Ectodermal cell (in vitro differentiated cells): Measurements from ENCODE around the gene SCAI.
A peak's percentile ranks its signal among the peaks of the same experiment; 100 is the strongest.

Experiments
- H3K27ac ChIP-seq: 2 replicates; pipeline ENCODE4 v1.7.0; 2013; ENCODE audit warnings: mild to moderate bottlenecking, low read depth, low read length; ENCODE audit not compliant: insufficient read depth, poor library complexity, severe bottlenecking
- H3K27me3 ChIP-seq: 2 replicates; pipeline ENCODE4 v1.7.0; 2013; ENCODE audit warnings: mild to moderate bottlenecking, low read length; ENCODE audit not compliant: insufficient read depth, control insufficient read depth, poor library complexity, severe bottlenecking
- H3K36me3 ChIP-seq: one replicate; pipeline ENCODE4 v1.7.0; 2013; ENCODE audit warnings: low read length; ENCODE audit not compliant: control insufficient read depth, insufficient read depth
- H3K4me1 ChIP-seq: one replicate; pipeline ENCODE4 v1.7.0; 2013; ENCODE audit warnings: low read length; ENCODE audit not compliant: control insufficient read depth, insufficient read depth
- H3K4me3 ChIP-seq: 2 replicates; pipeline ENCODE4 v1.7.0; 2013; ENCODE audit warnings: low read depth, low read length, control low read depth; ENCODE audit not compliant: insufficient read depth
- H3K9me3 ChIP-seq: 2 replicates; pipeline ENCODE4 v1.7.0; 2013; ENCODE audit warnings: mild to moderate bottlenecking, low read length, moderate library complexity; ENCODE audit not compliant: control insufficient read depth
- WGBS, 2 experiments: methylation state at CpG; one replicate each; pipeline ENCODE4 v1.1.7; 2013; ENCODE audit warnings: missing lambda C conversion rate in 2 of 2; 5-methylcytosine and 5-hydroxymethylcytosine counted together

The SCAI gene

DNA sequence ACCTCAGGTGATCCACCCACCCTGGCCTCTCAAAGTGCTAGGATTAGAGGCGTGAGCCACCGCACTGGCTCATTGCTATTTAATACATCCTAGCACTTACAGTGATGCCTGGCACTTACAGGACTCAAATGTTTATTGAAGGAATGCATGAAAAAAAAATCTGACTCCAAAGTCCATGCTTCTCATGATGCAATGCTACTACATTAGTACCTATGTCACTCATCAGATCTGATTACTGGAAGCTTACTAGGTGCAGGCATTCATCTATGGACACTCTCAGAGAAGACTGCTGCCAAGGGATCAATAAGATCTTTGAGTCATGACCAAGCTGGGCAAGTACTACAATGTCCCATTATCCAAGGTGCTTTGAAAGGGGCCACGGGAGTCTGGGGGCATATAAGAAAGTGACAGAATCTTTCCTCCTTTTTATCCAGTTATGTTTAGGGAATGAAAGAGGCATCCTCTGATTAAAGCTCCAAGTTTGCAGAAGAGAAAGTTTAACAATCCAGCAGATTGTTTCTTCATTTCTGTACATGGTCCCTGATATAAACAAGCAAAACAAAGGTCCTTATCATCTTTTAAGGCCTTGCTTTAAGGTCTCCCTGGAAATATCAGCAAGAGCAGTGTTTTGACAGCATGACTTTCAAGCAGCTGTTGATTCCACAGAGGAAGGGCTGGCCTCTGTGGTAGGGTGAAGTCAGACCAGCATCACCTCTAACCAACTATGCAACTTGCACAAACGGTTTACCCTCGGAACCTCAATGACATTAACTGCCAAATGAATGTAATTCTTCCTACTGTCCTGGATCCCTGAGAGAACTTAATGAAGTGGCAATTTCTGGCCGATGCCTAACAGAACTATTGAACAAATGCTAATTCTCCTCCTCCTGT is 245.5 kb downstream of the SCAI start:
- Histone ChIP-seq H3K4me3 (no peak overlapping the region), H3K9me3 (no peaks in the 10 kb centered on the region), H3K4me1 (no peaks in the 10 kb centered on the region), H3K27me3 (no peaks in the 10 kb centered on the region), H3K36me3 (peaks cover 4% of the 10 kb centered on the region), H3K27ac (no peak overlapping the region)
- WGBS, 2 experiments = 92 to 97% methylated on average over 6 of the region's 6 CpGs

DNA sequence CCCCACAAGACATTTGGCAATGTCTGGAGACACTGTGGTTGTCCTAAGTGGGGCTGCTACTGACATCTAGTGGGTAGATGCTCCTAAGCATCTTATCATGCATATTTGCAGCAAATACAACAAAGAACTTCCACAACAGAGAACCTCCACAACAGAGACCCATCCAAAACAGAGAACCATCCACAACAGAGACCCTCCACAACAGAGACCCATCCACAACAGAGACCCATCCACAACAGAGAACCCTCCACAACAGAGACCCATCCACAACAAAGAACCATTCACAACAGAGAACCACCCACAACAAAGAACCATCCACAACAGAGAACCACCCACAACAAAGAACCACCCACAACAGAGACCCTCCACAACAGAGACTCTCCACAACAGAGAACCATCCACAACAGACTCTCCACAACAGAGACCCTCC is 248.6 kb downstream of the SCAI start:
- peaks cover 4% of the 10 kb centered on the region for H3K36me3 ChIP-seq
- no peaks in the 10 kb centered on the region for H3K9me3 ChIP-seq
- H3K27me3 ChIP-seq = no peaks in the 10 kb centered on the region
- H3K27ac ChIP-seq = peak overlapping the region; percentile 13
- no peaks in the 10 kb centered on the region for H3K4me1 ChIP-seq
- no peak overlapping the region for H3K4me3 ChIP-seq

DNA sequence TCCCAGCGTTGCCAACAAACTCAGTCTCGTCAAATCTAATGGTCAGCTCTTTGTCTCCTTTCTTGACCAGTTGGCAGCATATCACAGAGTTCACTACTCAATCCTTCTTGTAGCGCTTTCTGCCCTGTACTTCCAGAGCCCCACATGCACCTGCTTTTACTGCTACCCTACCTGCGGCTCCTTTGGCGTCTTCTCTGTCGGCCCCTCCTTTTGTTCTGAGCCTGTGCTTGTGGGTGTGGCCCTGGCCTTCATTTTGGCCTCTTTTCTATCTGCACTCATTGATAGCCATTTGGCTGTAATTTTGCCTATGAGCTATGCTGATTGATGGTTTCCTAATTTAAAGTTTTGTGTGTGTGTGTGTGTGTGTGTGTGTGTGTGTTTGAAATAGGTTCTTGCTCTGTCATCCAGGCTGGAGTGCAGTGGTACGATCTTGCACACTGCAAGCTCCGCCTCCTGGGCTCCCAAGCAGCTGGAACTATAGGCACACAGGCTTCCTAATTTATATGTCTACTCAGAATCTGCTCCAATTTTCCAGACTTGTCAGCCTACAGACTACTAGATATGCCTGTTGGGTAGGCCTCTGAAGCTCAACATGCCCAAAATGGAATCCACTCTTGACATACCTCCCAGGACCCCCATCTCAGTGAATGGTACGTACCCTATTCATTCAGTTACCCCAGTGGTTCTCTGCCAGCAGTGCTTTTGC is 249.1 kb downstream of the SCAI start:
- H3K27ac ChIP-seq = no peak overlapping the region
- peaks cover 4% of the 10 kb centered on the region for H3K36me3 ChIP-seq
- H3K4me3 ChIP-seq = no peak overlapping the region
- H3K9me3 ChIP-seq = no peaks in the 10 kb centered on the region
- whole genome bisulfite sequencing, 2 experiments = 89% methylated on average over 9 of the region's 9 CpGs
- no peaks in the 10 kb centered on the region for H3K27me3 ChIP-seq
- H3K4me1 ChIP-seq = no peaks in the 10 kb centered on the region
